Femur (tissue), 1 donor: ENCODE data around the gene MPRIP.
"Not testable (repeated sequence)": the region's sequence is repeated elsewhere in the genome, so short reads cannot be mapped to it uniquely, and the experiment has no call there.

Source experiments
- DNase-seq: peaks from one replicate; pipeline ENCODE4 v3.0.0-alpha.2; 2017

The MPRIP gene

DNA sequence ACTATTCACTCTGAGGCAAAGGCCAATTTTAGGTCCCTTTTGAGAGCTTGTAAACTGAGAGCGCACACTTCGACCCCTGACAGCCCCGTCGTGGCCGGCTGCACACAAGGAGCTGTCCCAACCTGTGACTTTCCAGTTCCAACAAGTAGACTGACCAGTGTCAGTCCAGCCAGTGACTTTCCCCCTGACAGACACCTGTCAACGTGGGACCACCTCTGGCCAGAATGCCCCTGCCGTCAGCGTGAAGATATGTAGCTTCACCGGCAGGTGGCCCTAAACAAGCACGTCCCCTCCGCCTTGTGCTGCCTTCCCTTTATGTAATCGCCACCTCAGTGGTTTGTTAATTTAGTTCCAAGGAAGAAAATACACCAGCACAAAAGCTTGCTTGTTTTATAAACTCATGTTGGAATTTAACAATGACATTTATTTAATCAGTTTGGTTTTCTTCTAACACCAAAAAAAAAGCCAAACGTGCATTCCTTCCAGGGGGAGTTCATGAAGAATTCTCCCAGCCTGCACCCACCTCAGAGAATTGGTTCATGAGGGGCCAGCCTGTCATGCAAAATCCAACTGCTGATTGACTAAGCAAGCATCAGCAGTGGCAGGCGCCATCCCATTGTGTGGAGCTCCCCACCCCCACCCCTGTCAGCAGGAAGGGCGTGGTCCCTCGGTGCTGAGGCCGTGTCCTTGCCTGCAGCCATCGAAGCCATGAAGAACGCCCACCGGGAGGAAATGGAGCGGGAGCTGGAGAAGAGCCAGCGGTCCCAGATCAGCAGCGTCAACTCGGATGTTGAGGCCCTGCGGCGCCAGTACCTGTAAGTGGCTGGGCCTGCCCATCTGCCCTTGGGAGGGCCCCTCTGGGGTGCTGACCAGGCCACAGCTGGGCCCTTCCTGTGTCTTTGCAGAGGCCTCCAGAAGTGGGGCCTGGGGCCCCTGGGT, 130.0 kb downstream of the MPRIP start:
- DNase-seq: peak; percentile 43

- DNase-seq: no peak
Measured at GRCh38 chr17:17172990-17173389, 130.7 kb downstream of the MPRIP start.

DNA sequence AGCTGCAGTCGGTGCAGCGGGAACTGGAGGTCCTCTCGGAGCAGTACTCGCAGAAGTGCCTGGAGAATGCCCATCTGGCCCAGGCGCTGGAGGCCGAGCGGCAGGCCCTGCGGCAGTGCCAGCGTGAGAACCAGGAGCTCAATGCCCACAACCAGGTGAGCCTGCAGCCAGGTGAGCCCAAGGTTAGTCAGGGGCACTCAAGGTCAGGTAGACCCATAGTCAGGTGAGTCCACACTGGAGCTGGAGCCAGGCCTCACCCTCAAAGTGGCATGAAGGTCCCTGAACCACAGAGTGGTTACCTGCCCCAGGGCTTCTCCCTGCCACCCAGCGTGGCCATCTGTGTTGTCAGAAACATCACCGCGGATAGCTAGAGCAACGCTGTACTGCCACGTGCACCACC, 131.7 kb downstream of the MPRIP start:
- DNase-seq: no peak

DNA sequence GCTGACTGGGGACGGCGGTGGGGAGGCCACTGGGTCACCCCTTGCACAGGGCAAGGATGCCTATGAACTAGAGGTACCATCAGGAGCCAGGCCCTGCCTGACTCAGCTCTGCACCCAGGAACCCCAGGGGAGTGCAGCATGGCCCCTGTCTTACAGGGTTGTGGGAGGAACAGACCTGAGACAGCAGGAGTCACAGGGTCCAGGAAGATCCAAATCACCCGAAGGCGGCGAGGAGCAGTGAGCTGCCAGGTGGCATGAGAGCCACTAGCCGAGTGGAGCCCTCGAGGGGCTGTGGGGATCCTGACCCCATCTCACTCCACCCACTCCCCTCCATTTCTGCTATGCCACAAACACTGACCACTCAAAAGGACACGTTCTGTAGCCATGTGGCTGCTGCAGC, 133.1 kb downstream of the MPRIP start:
- DNase-seq: no peak

GRCh38 chr17:17175917-17176316, 133.7 kb downstream of the MPRIP start:
- no peak for DNase-seq

- DNase-seq: no peak
Measured at GRCh38 chr17:17176341-17176740, 134.1 kb downstream of the MPRIP start.

DNA sequence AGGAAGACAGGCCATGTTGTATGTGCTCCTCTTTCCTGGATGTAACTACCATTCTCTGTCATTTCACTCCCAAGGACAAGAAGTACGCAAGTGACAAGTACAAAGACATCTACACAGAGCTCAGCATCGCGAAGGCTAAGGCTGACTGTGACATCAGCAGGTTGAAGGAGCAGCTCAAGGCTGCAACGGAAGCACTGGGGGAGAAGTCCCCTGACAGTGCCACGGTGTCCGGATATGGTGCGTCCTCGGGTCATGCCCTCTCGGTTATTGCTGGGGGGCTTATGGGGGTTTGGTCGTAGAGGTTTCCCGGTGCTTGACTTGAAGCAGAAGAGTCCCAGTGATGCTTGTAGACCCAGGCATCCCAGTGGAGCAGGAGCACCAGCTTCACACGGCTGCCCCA, 134.9 kb downstream of the MPRIP start:
- DNase-seq: no peak

DNA sequence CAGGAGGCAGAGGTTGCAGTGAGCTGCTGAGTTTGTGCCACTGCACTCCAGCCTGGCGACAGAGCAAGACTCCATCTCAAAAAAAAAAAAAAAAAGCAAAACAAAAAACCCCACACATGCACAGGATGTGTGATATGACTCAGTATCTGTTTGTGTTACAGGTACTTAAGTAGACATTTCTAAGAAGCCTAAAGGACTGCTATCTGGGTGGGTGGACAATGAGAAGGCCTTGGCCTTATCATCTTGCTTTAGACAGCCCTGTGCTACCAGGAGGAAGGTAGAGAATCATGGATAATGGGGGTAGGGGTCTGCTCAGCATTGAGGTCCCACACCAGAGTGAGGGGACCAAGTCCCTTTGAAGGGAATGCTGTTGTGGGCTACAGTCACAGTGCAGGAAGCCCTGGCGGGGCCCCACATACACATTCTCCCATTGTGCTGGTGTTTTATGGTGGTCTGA, 137.1 kb downstream of the MPRIP start:
- no peak for DNase-seq

GRCh38 chr17:17180141-17180603, 137.9 kb downstream of the MPRIP start:
- no peak for DNase-seq

DNA sequence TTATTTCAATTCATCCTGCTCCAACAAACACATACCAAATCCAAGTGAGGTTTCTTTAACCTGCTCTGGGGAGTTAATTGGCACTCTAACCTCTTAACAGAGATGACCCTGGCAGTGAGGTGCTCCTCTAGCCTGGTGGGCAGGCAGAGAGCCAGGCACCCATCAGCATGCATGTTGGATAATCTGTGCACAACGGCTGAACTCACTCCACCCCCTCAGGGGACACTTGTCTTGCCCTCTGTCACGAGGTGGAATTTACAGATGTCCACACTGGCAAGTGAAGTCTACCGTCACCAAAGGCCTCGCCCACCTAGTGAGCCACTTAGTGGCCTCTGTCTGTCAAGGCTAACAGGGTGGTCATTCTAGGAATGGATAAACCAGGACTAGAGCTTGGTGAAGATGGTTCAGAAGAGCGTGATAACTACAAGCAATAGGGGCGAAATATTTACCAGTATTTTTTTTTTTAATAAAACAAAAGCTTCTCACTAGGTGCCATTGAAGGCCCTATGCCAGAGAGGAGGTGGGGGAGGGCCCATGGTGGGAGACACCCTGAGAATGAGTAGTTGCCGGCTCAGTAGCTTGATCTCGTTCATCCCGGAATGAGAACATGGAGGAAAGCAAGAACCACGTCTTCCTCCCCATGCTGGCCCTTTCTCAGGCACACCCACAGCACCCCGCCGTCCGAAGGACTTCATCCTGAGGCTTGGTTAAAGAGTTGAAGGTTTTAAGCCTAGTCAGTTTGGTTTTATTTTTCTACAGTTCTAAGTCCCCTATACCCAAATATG, 138.7 kb downstream of the MPRIP start:
- DNase-seq: no peak

- DNase-seq: no peak
Measured at GRCh38 chr17:17181666-17182597, 139.7 kb downstream of the MPRIP start.

- no peak for DNase-seq
Measured at GRCh38 chr17:17182598-17183136, 140.4 kb downstream of the MPRIP start.

DNA sequence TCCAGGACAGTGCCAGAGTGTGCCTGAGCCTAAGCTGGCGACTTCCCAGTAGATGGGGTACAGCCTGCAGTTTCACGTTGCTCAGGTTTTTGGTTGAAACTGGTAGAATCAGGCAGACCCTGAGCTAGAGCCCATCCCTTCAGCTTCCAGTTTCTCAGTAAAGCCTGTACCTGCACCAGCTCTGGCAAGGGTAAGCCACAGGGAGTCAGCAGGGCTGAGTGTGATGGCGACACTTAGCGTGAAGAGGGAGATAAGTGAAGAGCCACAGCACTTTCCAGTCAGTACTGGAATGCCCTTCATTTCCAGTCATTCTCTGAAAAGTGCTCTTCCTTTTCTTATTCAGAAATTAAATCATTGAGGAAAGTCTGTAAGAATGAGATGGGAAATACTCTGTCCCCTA, 141.5 kb downstream of the MPRIP start:
- DNase-seq: no peak

GRCh38 chr17:17184985-17185757, 142.9 kb downstream of the MPRIP start:
- DNase-seq: not testable (repeated sequence)

GRCh38 chr17:17186051-17186450, 143.8 kb downstream of the MPRIP start:
- DNase-seq: no peak

- DNase-seq: no peak
Measured at GRCh38 chr17:17186551-17187505, 144.6 kb downstream of the MPRIP start.

DNA sequence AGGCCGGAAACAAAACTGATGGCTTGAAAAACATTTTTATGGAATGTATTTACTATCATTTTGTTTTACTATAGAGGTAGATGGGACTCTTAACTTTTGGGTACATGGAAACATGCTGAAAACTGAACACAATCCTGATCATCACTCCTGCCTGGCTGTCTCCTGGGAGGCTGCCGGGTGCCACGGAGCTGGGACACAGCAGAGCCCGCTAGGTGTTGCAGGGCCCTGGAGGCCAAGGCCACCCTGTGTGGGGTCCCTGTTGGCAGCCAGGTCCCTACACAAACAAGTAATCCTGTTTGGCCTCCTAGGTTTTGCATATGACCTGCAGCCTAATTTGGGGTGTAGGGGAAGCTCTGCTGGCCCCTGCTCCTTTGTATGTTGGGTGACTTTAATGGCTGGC, 146.3 kb downstream of the MPRIP start:
- DNase-seq: no peak

DNA sequence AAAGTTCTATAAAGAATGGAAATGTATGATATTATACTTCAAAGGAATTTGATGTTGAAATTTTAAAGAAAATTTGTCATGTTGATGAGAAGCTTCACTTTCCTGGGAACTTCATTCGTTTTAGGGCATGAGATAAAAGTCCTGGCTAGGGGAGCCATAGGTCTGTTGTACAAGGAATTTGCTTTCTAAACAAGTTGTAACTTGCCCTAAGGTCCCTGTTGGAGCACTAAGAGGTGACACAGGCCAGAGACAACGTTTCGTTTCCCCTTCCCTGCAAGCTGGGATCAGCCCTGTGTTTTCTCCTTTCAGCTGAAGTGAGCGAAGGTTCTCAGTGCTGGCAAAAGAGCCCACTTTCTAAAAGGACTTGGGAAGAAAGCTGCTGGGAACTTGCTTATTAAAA, 147.3 kb downstream of the MPRIP start:
- no peak for DNase-seq

DNA sequence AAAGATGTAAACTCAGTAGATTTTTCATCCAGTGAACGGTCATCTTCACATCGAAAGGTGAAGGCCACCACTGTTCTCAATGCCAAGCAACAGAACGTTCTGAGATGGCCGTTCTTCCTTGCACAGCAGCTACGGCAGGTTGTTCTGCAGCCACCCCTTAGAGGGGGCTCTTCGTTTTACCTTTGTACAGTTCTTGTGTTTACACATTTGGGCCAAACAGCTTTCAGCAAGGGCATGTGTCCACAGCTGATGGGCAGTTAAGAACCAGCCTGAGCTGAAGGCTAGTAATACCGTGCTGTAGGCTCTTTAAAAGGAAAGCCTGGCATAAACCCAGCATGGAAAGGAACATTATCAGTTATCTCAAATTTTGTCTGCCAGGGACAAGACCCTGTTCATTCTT, 147.9 kb downstream of the MPRIP start:
- DNase-seq: no peak

- no peak for DNase-seq
Measured at GRCh38 chr17:17191346-17191792, 149.1 kb downstream of the MPRIP start.
